DND-41 (cell line): ENCODE results near the gene NPY.

Source experiments
- ATAC-seq: fragments of 200-7000 bp; cut with Tn5 transposase; 3 replicates; pipeline ENCODE4 v1.9.1; 2021; ENCODE audit warnings: low read depth; ENCODE audit not compliant: insufficient read depth
- DNase-seq: peaks from one replicate; pipeline ENCODE4 v3.0.0-alpha.2; 2020
- H2AFZ ChIP-seq: 2 replicates; pipeline ENCODE4 v1.6.0; 2012; ENCODE audit warnings: low read depth, low read length
- H3K27ac ChIP-seq: 2 replicates; pipeline ENCODE4 v1.5.1; 2012; ENCODE audit warnings: low read length, inconsistent platforms
- H3K27me3 ChIP-seq: fragments of 200-600 bp; sonication (generic); 2 replicates; pipeline ENCODE4 v1.6.0; 2012; ENCODE audit warnings: low read length, mild to moderate bottlenecking, inconsistent platforms; ENCODE audit not compliant: insufficient read depth, poor library complexity
- H3K36me3 ChIP-seq: 2 replicates; pipeline ENCODE4 v1.5.1; 2012; ENCODE audit warnings: low read length, inconsistent platforms; ENCODE audit not compliant: insufficient read depth
- H3K4me1 ChIP-seq: 2 replicates; pipeline ENCODE4 v1.5.1; 2012; ENCODE audit warnings: mild to moderate bottlenecking, low read length; ENCODE audit not compliant: insufficient read depth
- H3K4me2 ChIP-seq: 2 replicates; pipeline ENCODE4 v1.6.0; 2012; ENCODE audit warnings: mild to moderate bottlenecking, moderate library complexity, low read length, inconsistent platforms; ENCODE audit not compliant: insufficient read depth
- H3K4me3 ChIP-seq, 2 experiments: fragments of 200-600 bp in 1 of 2; shearing (Covaris generic) in 1 of 2; 2 replicates each; pipeline ENCODE4 v1.5.1; 2012 to 2016; ENCODE audit warnings: inconsistent platforms in 2 of 2, low read length in 2 of 2, mild to moderate bottlenecking in 2 of 2, low read depth in 1 of 2, moderate library complexity in 1 of 2
- H3K79me2 ChIP-seq: 2 replicates; pipeline ENCODE4 v1.6.0; 2012; ENCODE audit warnings: low read length, inconsistent platforms; ENCODE audit not compliant: insufficient read depth
- H3K9ac ChIP-seq: 2 replicates; pipeline ENCODE4 v1.6.0; 2012; ENCODE audit warnings: low read depth, mild to moderate bottlenecking, inconsistent platforms, low read length, moderate library complexity
- H3K9me3 ChIP-seq: 2 replicates; pipeline ENCODE4 v1.5.1; 2012; ENCODE audit warnings: low read length, moderate library complexity, mild to moderate bottlenecking, inconsistent platforms; ENCODE audit not compliant: insufficient read depth, severe bottlenecking
- H4K20me1 ChIP-seq: 2 replicates; pipeline ENCODE4 v1.6.0; 2012; ENCODE audit warnings: low read length; ENCODE audit not compliant: insufficient read depth
- CTCF ChIP-seq: IDR thresholded peaks from 2 replicates; pipeline ENCODE4 v1.5.1; 2012; ENCODE audit warnings: borderline replicate concordance, low read length, moderate library complexity, mild to moderate bottlenecking; ENCODE audit not compliant: poor library complexity, severe bottlenecking; ENCODE audit errors: extremely low read depth
- EZH2 ChIP-seq: IDR thresholded peaks from 3 replicates; pipeline ENCODE4 v1.6.1; 2012; ENCODE audit warnings: borderline replicate concordance, low read depth, mild to moderate bottlenecking, moderate library complexity, low read length, inconsistent platforms; ENCODE audit not compliant: severe bottlenecking

The NPY gene

GRCh38 chr7:24283897-24284698, at the start of gene NPY:
TSS of gene NPY (plus strand) at chr7:24284190. CDS start at chr7:24285241, 1,051 bp downstream.
- Histone ChIP-seq H4K20me1 (no peaks in the 10 kb centered on the region), H2AFZ (no peak within 1 kb of the TSS), H3K4me2 (no peak within 1 kb of the TSS), H3K27ac (no peak within 1 kb of the TSS), H3K9ac (no peak within 1 kb of the TSS), H3K27me3 (peaks cover 7% of the 10 kb centered on the region), H3K9me3 (no peaks in the 10 kb centered on the region), H3K79me2 (no peaks in the 10 kb centered on the region), H3K36me3 (no peaks in the 10 kb centered on the region), H3K4me1 (no peaks in the 10 kb centered on the region), H3K4me3 (no peak within 1 kb of the TSS)
- TF ChIP-seq EZH2, result no peak
- no peak for TF ChIP-seq CTCF
- ATAC-seq (no peak), DNase-seq (no peak)

GRCh38 chr7:24239260-24239659, 44.7 kb upstream of the NPY start:
- TF ChIP-seq CTCF (no peak), EZH2 (no peak)
- no peaks in the 10 kb centered on the region for H3K27me3 ChIP-seq
- H3K27ac ChIP-seq, result no peak overlapping the region
- H3K4me1 ChIP-seq, result no peaks in the 10 kb centered on the region
- no peak for DNase-seq
- no peak for ATAC-seq
- H3K4me2 ChIP-seq, result no peak overlapping the region
- H2AFZ ChIP-seq, result no peak overlapping the region
- H3K9ac ChIP-seq, result no peak overlapping the region
- no peaks in the 10 kb centered on the region for H4K20me1 ChIP-seq
- H3K4me3 ChIP-seq, result no peak overlapping the region
- H3K79me2 ChIP-seq, result no peaks in the 10 kb centered on the region
- H3K36me3 ChIP-seq, result no peaks in the 10 kb centered on the region
- H3K9me3 ChIP-seq, result no peaks in the 10 kb centered on the region

GRCh38 chr7:24241206-24241605, 42.8 kb upstream of the NPY start:
- no peaks in the 10 kb centered on the region for H3K79me2 ChIP-seq
- ATAC-seq (no peak), DNase-seq (no peak)
- H3K4me2 ChIP-seq, result no peak overlapping the region
- no peak overlapping the region for H2AFZ ChIP-seq
- no peak overlapping the region for H3K27ac ChIP-seq
- H3K36me3 ChIP-seq, result no peaks in the 10 kb centered on the region
- no peaks in the 10 kb centered on the region for H3K9me3 ChIP-seq
- no peaks in the 10 kb centered on the region for H3K4me1 ChIP-seq
- no peaks in the 10 kb centered on the region for H4K20me1 ChIP-seq
- H3K9ac ChIP-seq, result no peak overlapping the region
- TF ChIP-seq EZH2, result no peak
- no peak for TF ChIP-seq CTCF
- no peak overlapping the region for H3K4me3 ChIP-seq
- H3K27me3 ChIP-seq, result no peaks in the 10 kb centered on the region
